Measurements from ENCODE around the gene MTMR10.

Gene MTMR10

GRCh38 chr15:31004220-31004733 is 12.8 kb upstream of the MTMR10 start:
- no peak for TF ChIP-seq CTCF (IDR thresholded peaks at IDR 0.05; ENCODE audit: control insufficient read depth, insufficient read depth, low read depth, low read length, missing control alignments)
- no peak overlapping the region for H3K4me3 ChIP-seq (ENCODE audit: control insufficient read depth, low read depth, low read length)
- no peak for DNase-seq (ENCODE audit: low read depth)

- no peak for TF ChIP-seq CTCF (IDR thresholded peaks at IDR 0.05; ENCODE audit: control insufficient read depth, insufficient read depth, low read depth, low read length, missing control alignments)
- DNase-seq (ENCODE audit: low read depth) = no peak
- H3K4me3 ChIP-seq (ENCODE audit: control insufficient read depth, low read depth, low read length) = no peak overlapping the region
Observed at GRCh38 chr15:31001702-31002101, 10.3 kb upstream of the MTMR10 start.

GRCh38 chr15:30999729-31000128 is 8.3 kb upstream of the MTMR10 start:
- TF ChIP-seq CTCF (IDR thresholded peaks at IDR 0.05; ENCODE audit: control insufficient read depth, insufficient read depth, low read depth, low read length, missing control alignments) = no peak

GRCh38 chr15:30997270-30997669 is 5.8 kb upstream of the MTMR10 start:
- no peak for TF ChIP-seq CTCF (IDR thresholded peaks at IDR 0.05; ENCODE audit: control insufficient read depth, insufficient read depth, low read depth, low read length, missing control alignments)
- DNase-seq (ENCODE audit: low read depth) = no peak
- H3K4me3 ChIP-seq (ENCODE audit: control insufficient read depth, low read depth, low read length) = no peak overlapping the region

More at GRCh38 chr15:30999729-31000128, 8.3 kb upstream of the MTMR10 start:
- H3K4me3 ChIP-seq (ENCODE audit: control insufficient read depth, low read depth, low read length) = no peak overlapping the region
- no peak for DNase-seq (ENCODE audit: low read depth)

GRCh38 chr15:30992249-30992864 is 929 bp upstream of the MTMR10 start:
- no peak for DNase-seq (ENCODE audit: low read depth)
- TF ChIP-seq CTCF (IDR thresholded peaks at IDR 0.05; ENCODE audit: control insufficient read depth, insufficient read depth, low read depth, low read length, missing control alignments) = no peak
- peak overlapping the region; percentile 68 for H3K4me3 ChIP-seq (ENCODE audit: control insufficient read depth, low read depth, low read length)

- no peak for TF ChIP-seq CTCF (IDR thresholded peaks at IDR 0.05; ENCODE audit: control insufficient read depth, insufficient read depth, low read depth, low read length, missing control alignments)
- peak overlapping the region; percentile 92 for H3K4me3 ChIP-seq (ENCODE audit: control insufficient read depth, low read depth, low read length)
- DNase-seq (ENCODE audit: low read depth) = no peak
Observed at GRCh38 chr15:30990446-30991254, 778 bp downstream of the MTMR10 start.
